GM21576 (cell line): Measurements from ENCODE around the gene CTR9.
A peak's percentile ranks its signal among the peaks of the same experiment; 100 is the strongest.
"Not testable (repeated sequence)": the region's sequence is repeated elsewhere in the genome, so short reads cannot be mapped to it uniquely, and the experiment has no call there.

Experiments used
- ATAC-seq: cut with Tn5 transposase; IDR thresholded peaks from one replicate; pipeline ENCODE4 v1.9.1; 2021; ENCODE audit warnings: mild to moderate bottlenecking, moderate library complexity; ENCODE audit not compliant: unreplicated experiment

Gene CTR9

DNA sequence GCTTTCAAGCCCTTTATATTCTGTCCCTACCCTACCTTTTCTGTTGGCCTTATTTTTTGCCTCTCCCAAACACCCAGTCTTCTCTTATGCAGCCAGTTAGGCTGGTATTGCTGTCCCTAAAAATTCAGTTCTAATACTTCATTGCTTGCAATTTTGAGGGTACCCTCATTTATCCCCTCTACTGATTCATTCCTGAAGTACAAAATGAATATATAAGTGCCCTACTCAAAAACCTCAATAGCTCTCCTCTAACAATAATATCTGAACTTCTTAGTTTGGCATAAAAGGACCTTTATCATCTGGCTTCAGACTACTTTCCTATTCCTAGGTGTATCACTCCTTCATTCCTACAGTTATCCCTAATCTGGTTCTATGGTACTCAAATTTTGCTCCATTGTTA is 62.9 kb downstream of the CTR9 start:
- ATAC-seq, result no peak

DNA sequence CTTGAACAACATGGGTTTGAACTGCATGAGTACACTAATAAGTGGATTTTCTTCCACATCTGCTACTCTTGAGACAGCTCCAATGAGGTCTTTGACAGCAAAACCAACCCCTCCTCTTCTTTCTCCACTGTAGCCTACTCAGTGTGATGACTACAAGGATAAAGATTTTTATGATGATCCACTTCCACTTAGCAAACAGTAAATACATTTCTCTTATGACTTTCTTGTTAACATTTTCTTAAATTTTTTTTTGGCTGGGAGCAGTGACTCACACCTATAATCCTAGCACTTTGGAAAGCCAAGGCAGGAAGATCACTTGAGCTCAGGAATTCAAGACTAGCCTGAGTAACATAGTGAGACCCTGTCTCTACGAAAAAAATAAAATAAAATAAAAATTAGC is 67.5 kb downstream of the CTR9 start:
- ATAC-seq, result no peak

DNA sequence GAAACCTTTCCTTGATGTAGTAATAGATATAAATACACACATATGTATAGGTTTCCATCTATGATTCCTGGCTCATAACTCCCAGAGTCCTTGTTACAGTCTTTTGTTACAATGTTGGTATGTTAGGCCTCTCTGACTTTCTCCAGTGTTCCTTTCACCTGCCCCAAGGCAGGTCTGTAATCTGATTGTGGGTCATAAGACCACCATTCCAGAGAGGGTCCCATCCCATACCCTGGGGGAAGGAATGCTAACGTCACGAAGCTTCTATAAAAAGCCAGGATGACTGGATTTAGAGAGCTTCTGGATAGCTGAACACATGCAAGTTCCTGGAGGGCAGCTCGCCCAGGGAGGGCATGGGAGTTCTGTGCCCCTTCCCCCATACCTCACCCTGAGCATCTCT is 71.4 kb downstream of the CTR9 start:
- ATAC-seq, result not testable (repeated sequence)

DNA sequence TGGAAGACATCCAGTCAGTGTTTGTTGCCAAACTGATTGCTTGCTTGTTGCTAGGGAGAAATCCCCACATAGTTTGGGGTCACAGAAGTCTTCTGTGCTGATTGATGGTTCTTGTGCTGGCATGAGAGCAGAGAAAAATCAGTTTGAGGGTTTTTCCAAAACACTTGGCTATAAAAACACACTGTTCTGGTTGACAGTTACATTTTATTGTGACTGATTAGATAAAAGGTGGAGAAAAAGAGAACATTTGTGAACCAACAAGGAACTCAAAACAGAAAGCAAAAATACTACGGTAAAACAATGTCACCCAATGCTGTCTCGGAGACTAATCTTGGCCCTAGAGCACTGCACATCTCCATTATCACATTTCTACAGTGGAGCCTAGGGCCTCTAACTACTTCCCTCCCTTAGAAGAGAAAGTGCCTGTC is 72.1 kb downstream of the CTR9 start:
- ATAC-seq, result no peak

DNA sequence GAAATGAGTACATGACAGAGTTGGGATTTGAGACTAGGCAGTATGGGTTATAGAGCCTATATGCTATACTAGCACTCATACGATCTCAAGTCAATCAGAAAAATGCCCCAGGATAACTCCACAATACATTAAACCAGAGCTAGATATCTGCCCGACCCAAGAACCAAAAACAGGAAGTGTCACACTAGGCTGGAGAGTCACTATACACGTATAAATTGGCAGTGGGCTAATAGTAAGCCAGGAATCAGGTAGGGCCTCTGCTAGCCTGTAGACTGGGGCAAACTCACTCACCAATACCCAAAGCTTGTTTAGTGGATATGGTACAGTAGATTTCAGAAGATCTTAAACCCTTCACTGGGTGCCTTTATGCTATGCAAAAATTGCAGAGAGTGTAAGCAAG is 73.8 kb downstream of the CTR9 start:
- ATAC-seq, result peak; percentile 64

DNA sequence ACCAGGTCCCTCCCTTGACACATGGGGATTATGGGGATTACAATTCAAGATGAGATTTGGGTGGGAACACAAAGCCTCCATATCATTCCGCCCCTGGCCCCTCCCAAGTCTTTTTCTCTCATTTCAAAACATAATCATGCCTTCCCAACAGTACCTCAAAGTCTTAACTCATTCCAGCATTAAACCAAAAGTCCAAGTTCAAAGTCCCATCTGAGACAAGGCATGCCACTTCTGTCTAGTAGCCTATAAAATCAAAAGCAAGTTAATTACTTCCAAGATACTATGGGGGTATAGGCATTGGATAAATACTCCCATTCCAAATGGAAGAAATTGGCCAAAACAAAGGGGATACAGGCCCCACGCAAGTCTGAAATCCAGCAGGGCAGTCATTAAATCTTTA is 77.4 kb downstream of the CTR9 start:
- no peak for ATAC-seq

DNA sequence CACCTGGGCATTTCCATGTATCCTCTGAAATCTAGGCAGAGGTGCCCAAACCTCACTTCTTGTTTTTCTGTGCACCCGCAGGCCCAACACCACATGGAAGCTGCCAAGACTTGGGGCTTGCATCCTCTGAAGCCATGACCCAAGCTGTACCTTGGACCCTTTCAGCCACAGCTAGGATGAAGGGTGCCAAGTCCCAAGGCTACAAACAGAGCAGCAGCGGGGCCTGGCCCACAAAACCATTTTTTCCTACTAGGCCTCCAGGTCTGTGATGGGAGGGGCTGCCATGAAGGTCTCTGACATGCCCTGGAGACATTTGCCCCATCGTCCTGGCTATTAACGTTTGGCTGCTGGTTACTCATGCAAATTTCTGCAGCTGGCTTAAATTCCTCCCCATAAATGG is 78.1 kb downstream of the CTR9 start:
- ATAC-seq, result no peak
